ENCODE data around the gene FCRL4.
"Not testable (repeated sequence)": the region's sequence is repeated elsewhere in the genome, so short reads cannot be mapped to it uniquely, and the experiment has no call there.

The FCRL4 gene

GRCh38 chr1:157548081-157548480 is 49.8 kb downstream of the FCRL4 start:
- DNase-seq = not testable (repeated sequence)

- no peak for DNase-seq
Measured at GRCh38 chr1:157542676-157543075, 55.2 kb downstream of the FCRL4 start.

GRCh38 chr1:157540852-157541251 is 57.0 kb downstream of the FCRL4 start:
- DNase-seq = no peak

- no peak for DNase-seq
Measured at GRCh38 chr1:157540160-157540748, 57.6 kb downstream of the FCRL4 start.

GRCh38 chr1:157539568-157539967 is 58.3 kb downstream of the FCRL4 start:
- DNase-seq = no peak

GRCh38 chr1:157532569-157532968 is 65.3 kb downstream of the FCRL4 start:
- no peak for DNase-seq

GRCh38 chr1:157523774-157524493 is 74.0 kb downstream of the FCRL4 start:
- DNase-seq = no peak

All from suppressor macrophage treated with lipopolysaccharide for 4 hours (primary cell).